GM19351 (cell line): ENCODE measurements around the gene SURF4.

Experiments
- ATAC-seq: cut with Tn5 transposase; IDR thresholded peaks from one replicate; pipeline ENCODE4 v1.9.1; 2021; ENCODE audit warnings: mild to moderate bottlenecking, moderate library complexity; ENCODE audit not compliant: unreplicated experiment

Gene SURF4

DNA sequence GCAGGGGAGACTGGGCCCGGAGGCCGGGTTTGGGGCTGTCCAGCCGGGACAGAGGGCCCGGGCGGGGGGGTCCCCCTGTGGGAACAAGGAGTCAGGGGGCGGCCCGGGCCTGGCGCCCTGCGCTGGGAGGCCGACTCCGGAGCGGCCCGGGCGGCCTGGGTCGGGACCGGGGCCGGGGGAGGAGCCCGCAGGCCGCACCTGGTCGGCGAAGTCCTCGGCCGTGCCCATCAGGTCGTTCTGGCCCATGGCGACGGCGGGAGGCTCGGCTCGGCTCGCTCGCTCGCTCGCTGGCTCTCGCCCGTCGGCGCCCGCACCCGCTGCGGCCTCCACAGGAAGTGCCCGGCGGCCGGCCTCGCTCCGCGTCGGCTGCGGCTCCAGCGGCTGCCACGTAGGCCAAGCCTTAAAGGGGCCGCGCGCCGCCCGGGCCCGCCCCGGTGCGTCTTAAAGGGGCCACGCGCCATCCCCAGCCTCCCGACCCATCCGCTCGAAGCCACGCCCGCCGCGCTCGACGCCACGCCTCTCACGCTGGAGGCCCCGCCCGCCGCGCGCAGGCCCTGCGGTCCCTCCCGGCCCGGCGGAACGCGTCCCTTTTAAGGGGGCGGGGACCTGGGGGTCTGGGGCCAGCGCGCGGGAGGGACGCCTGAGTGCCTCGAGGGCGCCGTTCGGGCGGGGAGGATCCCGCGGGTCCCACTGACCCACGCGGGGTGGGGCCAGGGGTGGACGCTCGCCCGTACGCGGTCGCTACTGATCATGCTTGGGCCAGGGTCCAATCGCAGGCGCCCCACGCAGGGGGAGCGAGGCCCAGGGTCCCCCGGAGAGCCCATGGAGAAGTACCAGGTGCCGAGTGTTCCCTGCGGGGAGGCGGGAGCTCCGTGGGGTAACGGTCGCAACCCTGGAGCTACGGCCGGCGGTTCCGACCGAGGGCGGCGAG, at the start of gene SURF4, which contains the start of gene STKLD1:
Gene SURF4, minus strand, starts transcription at position 337 of the 931 bp plus-strand sequence. Its CDS starts 91 bp downstream, at position 246.
Gene STKLD1, plus strand, starts transcription at position 643 of the 931 bp plus-strand sequence. Its CDS starts 108 bp downstream, at position 751.
- peak; percentile 92 for ATAC-seq

DNA sequence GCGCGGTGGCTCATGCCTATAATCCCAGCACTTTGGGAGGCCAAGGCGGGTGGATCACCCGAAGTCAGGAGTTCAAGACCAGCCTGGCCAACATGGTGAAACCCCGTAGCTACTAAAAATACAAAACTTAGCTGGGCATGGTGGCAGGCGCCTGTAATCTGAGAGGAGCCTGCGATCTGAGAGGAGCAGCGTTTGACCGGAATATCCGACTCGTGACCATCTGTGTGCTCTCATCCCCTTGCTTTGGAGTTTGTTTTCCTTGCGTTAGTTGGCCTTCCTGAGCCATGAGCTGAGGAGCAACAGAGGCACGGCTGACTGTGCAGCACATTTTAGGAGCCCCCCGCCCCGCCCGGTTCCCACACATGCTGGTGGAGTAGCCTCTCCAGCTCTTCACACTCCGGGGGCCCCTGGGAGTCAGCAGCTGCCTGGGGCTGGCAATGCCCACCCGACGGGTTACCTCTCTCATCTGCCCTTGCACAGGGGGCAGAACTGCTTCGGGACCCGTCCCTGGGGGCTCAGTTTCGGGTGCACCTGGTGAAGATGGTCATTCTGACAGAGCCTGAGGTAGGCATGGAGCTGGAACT, 49.3 kb upstream of the SURF4 start:
- no peak for ATAC-seq

DNA sequence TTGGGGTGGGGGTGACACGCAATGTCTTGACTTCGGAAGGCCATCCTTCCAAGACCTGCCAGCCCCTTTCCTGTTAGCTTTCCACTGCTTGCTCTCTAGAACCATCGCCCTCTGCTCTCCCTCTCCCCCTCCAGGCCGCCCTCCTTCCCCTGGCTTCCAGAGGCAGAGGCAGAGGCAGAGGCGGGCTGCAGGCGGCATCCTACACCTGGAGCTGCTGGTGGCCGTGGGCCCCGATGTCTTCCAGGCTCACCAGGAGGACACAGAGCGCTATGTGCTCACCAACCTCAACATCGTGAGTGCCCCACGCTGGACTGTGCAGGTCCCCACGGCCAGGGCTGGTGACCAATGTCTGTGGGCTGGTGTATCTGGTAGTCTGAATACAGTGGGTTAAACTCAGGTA, 48.3 kb upstream of the SURF4 start:
- no peak for ATAC-seq

DNA sequence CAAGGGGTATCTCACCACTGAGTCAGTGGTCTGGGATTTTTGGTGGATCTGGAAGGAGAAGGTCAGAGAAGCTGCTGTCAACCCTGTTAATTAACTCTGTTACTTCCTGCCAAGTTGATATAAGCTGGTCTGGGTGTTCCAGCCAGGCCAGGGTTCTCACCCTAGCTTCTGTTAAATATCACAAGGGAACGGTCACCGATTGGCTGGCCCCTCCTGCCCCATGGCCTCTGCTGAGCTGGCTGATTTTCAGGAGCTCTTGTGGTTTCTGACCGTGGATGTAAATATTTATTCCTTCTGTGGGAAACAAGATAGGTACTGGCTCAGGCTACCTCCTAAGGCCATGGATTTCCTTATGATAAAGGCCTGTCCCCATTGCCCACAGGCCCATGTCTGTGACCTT, 47.4 kb upstream of the SURF4 start:
- ATAC-seq, result no peak

DNA sequence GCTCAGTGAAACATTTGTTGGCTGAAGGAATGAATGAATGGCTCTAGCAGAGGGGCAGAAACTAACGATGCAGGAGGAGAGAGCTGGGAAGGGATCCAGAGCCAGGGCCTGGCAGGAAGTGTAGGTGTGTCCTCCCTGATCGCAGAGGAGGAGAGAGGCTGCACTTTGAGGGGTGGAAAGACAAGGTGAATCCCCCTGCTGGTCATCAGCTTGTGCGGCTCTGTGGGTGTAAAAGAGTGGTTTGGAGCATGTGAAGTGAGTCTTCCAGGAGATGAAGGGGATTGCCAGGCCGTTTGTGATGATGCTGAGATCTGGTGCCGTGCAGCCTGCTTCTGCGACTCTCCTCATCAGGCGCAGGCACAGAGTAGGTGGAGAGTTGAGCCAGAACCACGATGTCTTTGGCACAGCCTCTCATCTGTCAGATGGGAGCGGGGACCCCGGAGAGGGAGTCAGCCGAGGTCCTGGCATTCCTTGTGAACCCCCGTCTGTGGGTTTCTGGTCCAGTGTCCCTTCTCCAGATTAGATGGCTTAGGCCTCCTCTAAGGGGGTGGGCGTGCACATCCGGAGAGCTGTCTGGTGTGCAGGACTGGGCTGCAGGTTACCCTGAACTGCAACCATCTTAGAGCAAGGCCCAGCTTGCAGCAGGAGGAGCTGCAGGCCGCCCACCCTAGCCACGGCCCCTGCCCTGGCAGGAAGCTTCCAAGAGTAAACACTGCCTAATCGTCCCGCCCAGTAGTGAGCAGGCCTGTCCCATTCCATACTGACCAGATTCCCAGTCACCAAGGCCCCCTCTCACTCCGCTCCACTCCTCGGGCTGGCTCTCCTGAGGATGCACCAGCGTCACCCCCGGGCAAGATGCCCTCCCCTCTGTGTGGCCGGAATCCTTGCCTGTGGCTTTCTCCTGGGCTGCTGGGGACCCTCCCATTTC, 46.0 kb upstream of the SURF4 start, which contains the start of gene ADAMTS13:
Gene ADAMTS13, plus strand, starts transcription at position 753 of the 928 bp plus-strand sequence. Its CDS starts 77 bp downstream, at position 830.
- ATAC-seq, result peak; percentile 50

DNA sequence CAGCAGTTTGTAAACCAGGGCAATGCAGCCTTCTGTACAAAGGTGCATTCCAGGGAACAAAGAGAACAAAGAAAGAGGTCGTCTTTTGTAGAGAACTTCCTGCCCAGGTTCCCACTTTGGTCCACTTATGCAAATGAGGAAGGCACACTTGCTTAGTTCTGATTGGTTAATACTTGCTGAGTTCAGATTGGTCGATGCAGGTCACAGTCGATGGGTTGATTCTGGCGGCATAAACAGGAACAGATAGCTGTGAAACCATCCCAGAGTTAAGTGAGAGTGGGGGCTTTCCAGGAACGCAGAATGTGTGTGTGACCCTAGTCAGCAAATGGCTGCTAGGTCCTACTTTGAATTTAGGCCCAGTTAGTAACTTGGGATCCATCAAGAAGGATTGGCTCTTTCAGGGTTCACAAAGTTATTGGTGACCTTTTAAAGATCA, 44.5 kb upstream of the SURF4 start:
- peak; percentile 36 for ATAC-seq

DNA sequence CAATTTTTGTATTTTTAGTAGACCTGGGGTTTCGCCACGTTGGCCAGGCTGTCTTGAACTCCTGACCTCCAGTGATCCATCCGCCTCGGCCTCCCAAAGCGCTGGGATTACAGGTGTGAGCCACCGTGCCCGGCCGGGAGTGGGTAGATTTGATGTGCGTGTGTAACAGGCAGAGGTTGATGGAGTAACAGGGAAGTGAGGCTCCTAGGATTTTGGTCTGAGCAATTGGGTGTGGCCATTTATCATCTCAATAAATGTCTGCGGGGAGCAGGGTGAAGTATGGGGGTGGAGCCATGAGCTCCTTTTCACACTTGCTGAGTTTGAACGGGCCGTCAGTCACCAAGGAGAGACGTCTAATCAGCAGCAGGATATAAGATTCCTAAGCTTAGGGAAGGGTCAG, 43.1 kb upstream of the SURF4 start:
- no peak for ATAC-seq

DNA sequence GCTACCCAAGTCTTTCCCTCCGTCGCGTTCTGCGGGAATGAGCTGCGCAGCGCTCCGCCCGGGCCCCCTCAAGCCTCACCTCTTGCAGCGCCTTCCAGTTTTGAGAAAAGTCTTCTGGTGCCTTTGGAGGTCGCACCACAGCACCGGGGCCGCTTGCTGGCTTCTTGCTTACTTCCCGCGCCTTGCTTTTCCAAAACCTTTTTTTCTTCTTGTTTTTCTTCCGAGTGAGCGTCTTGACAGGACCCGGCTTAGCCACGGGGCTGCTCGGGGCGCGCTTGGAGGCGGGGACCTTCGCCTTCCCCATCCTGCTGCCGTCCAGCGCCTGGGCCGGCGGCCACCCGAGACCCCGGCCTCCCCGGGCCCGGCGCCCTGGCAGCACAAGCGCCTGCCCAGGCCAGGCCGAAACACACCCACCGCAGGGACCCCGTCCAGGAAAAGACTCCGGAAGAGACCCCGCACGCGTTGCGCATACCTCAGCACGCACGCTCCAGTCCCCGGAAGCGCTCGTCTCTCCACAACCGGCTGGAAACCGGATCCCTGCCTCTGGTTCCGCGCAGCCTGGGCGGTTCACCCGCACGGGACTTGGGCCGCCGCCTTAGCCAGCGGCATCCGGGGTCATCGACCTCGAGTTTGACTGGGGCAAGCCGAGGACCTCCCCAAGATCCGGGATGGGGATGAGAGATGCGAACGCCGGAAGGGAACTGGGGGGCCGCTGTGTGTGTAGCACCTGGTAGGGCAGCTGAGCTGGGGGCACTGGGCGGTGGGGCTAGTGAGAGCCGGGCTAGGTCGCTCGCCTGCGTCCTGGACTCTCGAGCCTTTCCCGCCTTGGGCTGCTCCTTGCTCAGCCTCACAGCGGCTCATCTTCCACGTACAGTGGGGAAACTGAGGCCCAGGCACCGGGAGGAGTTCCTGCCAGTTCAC, 41.9 kb upstream of the SURF4 start, which contains the start of gene REXO4:
Gene REXO4, minus strand, starts transcription at position 470 of the 921 bp plus-strand sequence. Its CDS starts 166 bp downstream, at position 304.
- ATAC-seq, result peak; percentile 57

DNA sequence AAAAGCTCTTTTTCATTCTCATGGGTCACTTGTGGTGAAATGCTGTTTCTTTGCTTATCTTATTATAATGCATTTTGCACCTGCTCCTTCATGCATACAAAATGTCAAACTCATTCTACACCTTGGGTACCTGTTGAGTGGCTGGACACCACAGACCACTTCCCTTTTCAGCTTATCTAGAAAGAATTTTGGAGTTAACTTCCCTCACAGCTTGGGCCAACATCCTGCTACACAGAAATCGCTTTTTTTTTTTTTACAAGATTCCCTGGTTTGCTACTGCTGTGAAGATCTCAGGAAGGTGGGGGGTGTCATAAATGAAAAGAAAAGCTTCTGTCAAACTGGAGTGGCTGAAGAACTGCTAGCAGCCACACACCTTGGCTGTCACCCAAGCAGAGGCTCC, 39.3 kb upstream of the SURF4 start:
- no peak for ATAC-seq

DNA sequence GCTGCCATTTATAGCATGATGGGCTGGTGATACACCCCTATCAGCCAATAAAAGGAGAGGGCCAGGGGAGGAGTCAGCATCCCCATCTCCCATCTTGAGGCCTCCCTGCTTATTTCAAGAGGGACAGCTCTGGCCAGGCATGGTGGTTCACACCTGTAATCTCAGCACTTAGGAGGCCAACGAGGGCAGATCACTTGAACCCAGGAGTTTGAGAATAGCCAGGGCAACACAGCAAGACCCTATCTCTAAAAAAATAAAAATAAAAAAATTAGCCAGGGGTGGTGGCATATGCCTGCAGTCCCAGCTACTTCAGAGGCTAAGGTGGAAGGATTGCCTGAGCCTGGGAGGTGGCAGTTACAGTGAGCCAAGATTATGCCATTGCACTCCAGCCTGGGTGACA, 32.2 kb upstream of the SURF4 start:
- ATAC-seq, result no peak

DNA sequence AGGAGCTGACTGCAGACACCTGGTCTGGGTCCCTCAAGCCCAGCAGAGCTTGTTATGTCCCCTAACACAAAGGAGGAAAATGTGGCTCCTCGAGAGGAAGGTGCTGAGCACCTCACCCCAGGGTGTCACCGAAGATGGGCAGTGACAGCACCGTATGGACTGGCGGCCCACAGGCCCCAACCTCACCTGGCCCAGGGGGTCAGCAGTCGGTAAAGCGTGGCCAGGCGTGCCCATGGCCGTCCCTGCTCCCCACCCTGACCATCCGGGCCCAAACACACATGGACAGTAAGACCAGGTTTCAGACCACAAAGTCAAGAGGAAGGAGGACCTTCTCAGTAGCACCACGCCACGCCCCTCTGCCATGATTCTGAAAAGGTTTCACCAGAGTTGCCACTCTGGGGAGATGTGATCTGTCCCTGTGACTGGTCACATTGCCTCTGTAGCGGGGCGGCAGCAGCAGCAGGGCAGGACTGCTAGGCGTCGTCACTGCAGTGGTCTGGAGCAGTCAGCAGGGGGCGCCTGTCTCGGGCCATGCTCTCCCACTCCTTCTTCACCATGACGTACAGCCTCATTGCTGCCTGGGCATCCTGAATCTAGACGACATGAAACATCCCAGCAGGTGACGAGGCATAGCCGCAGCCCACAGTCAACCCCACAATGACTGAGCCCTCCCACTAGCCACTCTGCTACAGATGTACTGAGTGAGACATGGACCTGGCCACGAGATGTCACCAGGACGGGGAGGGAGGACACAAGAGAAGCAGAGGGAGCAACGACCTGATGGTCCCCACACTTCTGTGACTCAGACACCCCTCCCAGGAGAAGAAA, 30.8 kb upstream of the SURF4 start:
- ATAC-seq, result no peak

DNA sequence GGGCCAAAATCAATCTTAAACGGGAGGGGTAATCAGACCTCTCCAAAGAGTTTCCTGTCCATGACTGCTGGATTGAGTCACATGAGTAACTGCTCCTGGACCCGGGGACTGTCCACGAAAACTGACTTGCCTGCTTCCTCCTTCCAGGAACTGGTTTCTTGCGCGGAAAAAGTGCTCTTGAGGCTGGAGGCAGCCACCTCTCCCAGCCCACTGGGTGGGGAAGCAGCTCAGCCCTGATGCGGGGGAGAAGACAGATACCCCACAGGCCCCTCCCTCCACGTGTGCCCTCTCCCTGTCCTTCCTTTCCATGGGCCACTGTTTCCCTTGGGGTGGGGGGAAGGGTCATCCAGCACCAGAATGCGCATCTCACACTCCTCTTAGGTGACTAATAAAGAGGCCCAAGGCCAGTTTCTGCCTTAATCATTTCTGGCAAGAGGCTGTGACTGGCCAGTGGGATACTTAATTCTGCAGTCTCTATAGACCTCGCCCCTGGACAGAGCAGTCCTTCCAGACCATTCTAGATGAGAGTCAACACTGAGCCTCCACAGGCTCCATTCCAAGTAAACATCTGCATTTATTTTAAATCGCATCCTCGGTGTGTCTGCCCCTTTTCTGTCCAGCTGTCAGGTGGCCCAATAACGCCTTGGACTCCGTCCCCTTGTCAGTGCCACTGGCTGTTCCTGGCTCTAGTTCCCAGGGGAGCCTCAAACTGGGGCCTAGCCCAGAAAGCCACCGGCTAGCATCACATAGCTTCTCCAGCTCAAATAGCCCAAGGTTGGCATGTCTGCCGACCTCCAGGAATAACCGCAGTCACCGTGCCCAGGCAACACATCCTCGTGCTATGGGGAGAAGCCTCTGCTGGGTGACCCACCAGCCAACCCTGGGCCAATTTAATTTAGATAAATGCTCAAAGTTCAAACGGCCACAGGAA, 29.9 kb upstream of the SURF4 start:
- ATAC-seq, result no peak

DNA sequence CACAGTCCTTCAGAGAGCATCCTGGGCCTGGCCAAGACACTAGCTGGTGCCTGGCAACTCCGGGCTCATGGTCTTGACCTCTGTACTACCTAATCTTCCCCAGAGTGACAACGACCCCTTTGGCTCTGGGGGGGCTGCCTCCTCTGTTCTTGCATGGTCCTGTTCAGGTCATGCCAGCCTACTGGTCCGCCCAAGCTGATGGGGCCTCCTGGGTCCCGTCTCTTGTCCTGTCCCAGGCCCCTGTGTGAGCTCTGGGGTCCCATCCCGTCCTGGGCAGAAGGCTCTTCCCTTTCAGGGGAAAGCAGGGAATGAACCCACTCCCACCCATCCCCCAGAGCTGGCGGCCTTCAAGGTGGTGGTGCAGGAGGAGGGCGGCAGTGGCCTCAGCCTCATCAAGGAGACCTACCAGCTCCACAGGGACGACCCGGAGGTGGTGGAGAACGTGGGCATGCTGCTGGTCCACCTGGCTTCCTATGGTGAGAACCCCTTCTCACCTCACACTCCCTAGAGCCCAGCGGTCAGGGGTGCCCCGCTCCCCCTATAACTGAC, 28.7 kb upstream of the SURF4 start:
- no peak for ATAC-seq

DNA sequence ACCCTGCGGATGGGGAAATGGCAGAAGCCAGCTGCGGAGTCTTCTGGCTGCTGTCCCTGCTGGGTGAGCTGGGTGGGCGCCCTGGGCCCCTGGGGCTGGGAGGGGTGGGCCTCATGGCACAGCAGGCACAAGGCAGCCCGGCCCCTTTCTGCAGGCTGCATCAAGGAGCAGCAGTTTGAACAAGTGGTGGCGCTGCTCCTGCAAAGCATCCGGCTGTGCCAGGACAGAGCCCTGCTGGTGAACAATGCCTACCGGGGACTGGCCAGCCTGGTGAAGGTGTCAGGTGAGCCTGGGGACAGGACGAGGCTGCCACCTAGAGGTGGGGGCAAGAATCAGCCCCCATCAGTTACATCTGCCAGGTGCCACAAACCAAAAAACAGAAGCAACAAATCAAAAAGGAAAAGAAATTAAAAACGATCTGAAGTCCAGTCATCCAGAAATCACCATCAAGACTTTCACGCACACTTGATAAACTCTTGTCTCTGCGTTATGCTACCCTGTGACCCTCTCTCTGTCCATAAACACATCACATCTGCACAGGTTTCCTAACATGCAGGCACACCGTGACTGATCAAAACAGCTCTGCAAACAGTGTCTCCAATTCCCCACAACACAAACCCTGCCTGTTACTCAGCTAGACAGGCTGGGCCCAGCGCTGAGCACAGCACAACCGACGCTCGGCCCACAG, 28.1 kb upstream of the SURF4 start:
- no peak for ATAC-seq

DNA sequence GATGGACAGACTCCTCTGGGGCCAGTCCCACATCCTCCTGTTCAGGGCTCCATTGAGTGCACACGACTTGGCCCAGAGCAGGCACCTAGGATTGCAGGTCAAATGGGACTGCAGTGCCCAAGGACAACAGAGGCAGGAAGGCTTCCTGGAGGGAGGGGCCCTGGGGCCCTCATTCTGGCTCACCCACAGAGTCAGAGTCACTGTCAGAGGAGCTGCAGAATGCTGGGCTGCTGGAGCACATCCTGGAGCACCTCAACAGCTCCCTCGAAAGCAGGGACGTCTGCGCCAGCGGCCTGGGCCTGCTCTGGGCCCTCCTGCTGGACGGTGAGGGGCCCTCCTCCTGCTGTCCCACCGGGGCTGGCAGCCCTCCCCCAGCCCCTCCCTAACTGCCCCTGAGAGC, 26.8 kb upstream of the SURF4 start:
- ATAC-seq, result no peak

DNA sequence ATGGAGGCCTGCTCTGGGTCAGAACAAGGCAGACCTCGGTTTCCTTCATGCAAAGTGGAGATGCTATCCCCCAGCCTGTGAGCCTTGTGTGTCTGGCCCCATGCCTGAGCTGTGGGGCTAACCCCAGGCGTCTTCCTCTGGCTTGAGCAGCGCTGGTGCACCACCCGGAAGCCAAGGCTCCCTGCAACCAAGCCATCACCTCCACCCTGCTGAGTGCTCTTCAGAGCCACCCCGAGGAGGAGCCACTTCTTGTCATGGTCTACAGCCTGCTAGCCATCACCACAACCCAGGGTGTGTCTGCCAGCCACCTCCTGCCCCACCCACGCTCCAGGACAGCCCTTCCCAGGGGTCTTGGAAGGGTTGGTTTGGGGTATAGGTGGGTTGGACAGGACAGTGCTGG, 25.7 kb upstream of the SURF4 start:
- ATAC-seq, result no peak

DNA sequence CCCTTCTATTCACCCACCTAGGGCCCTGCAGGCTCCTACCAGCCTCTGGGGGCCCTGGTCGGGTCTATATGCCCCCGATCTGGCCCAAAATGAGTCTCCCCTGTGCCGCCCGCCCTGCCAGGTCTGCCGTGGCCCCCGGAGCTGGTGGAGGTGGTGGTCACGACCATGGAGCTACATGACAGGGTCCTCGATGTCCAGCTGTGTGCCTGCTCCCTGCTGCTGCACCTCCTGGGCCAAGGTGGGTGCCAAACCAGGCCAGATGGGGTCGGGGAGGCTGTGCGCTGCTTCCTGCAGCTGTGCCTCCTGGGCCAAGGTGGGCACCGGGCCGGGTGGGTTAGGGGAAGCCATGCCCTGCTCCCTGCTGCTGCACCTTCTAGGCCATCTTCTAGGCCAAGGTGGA, 24.4 kb upstream of the SURF4 start:
- ATAC-seq, result no peak
